Sigmoid colon (tissue), 7 donors: Measurements from ENCODE around the gene SPEM1. TPM values are rescaled to one million over a fixed set of nuclear protein-coding genes. Genes with fewer than 3 reads are reported as not detected.
"Not testable (repeated sequence)": the region's sequence is repeated elsewhere in the genome, so short reads cannot be mapped to it uniquely, and the experiment has no call there.

Source experiments
- DNase-seq: peaks from one replicate; pipeline ENCODE4 v3.0.0-alpha.2; 2019
- H3K27ac ChIP-seq, 4 donors: fragments of 200-600 bp; sonication (generic); one replicate each; pipeline ENCODE4 v1.5.1; 2016 to 2019; ENCODE audit warnings: mild to moderate bottlenecking in 1 of 4
- H3K27me3 ChIP-seq, 3 donors: fragments of 200-600 bp; sonication (generic); one replicate each; pipeline ENCODE4 v1.5.1; 2019; ENCODE audit warnings: mild to moderate bottlenecking in 1 of 3
- H3K36me3 ChIP-seq, 4 donors: fragments of 200-600 bp; sonication (generic); one replicate each; pipeline ENCODE4 v1.5.1; 2016 to 2019
- H3K4me1 ChIP-seq, 4 donors: fragments of 200-600 bp; sonication (generic); one replicate each; pipeline ENCODE4 v1.5.1; 2017 to 2019
- H3K4me3 ChIP-seq, 4 donors: fragments of 200-600 bp; sonication (generic); one replicate each; pipeline ENCODE4 v1.5.1; 2017 to 2019; ENCODE audit warnings: mild to moderate bottlenecking in 2 of 4, moderate library complexity in 1 of 4
- H3K9me3 ChIP-seq, 4 donors: fragments of 200-600 bp in 3 of 4; sonication (generic) in 3 of 4; one replicate each; pipeline versions ENCODE4 v1.5.1 to v1.6.1; 2013 to 2019
- CTCF ChIP-seq, 4 experiments: fragments of 450-650 bp in 3 of 4; fragments of 200-600 bp in 1 of 4; IDR thresholded peaks; one replicate each; pipeline ENCODE4 v1.5.1; 2016 to 2019; ENCODE audit warnings: antibody characterized with exemption in 4 of 4, mild to moderate bottlenecking in 3 of 4, moderate library complexity in 2 of 4
- EP300 ChIP-seq, 4 donors: sonication (generic); formaldehyde crosslinking; IDR thresholded peaks; one replicate each; pipeline ENCODE4 v1.6.1; 2017; ENCODE audit warnings: antibody characterized with exemption in 4 of 4
- POLR2A ChIP-seq, 2 donors: fragments of 450-650 bp; IDR thresholded peaks; one replicate each; pipeline ENCODE4 v1.6.1; 2016; ENCODE audit warnings: antibody characterized with exemption in 2 of 2, mild to moderate bottlenecking in 2 of 2, moderate library complexity in 2 of 2
- POLR2AphosphoS5 ChIP-seq, 4 donors: sonication (generic); formaldehyde crosslinking; IDR thresholded peaks; one replicate each; pipeline ENCODE4 v1.6.1; 2017; ENCODE audit warnings: antibody characterized with exemption in 4 of 4
- WGBS, 2 donors: extraction: QIAGEN DNeasy Blood & Tissue Kit; methylation state at CpG; one replicate each; pipeline ENCODE4 v1.1.7; 2013; 5-methylcytosine and 5-hydroxymethylcytosine counted together
- intact Hi-C: fragments of 100-400 bp; cut with DNase I; formaldehyde crosslinking; loops from one replicate; pipeline ENCODE4 v1.15.1; 2023
- polyA plus RNA-seq, 3 donors: library from polyadenylated mRNA; stranded (reverse); fragments of 200-250 nt; gene quantifications; one replicate each; pipeline ENCODE4 v1.2.3, GENCODE V29; 2013
- total RNA-seq, 4 donors: library from RNA; depleted of rRNA; stranded (reverse); fragments of >200 nt; gene quantifications; one replicate each; pipeline ENCODE4 v1.1.0, GENCODE V29; 2016
- donor health status: healthy with polysubstance abuse.
- donor health status: Bipolar disorder and iron deficiency.
- donor health status: healthy.

The SPEM1 gene
- total and polyA plus RNA-seq, 7 donors, result not detected

- H3K9me3 ChIP-seq, result no peaks in the 10 kb centered on the region
- peak overlapping the region; percentile 46 to 59 (median 50) for H3K27ac ChIP-seq
- peaks cover 0 to 58% (median 33%) of the 10 kb centered on the region in 4 donors for H3K4me1 ChIP-seq
- no peaks in the 10 kb centered on the region for H3K27me3 ChIP-seq
- 85 to 90% methylated on average over 16 of the region's 16 CpGs for WGBS, 2 donors
- TF ChIP-seq CTCF (IDR thresholded peaks at IDR 0.05) (no peak), EP300 (IDR thresholded peaks at IDR 0.05) (no peak), POLR2AphosphoS5 (IDR thresholded peaks at IDR 0.05) (peak in 2 of 4 donors; percentile 8 to 12), POLR2A (IDR thresholded peaks at IDR 0.05) (no peak)
- H3K36me3 ChIP-seq, result peaks cover 18 to 50% (median 29%) of the 10 kb centered on the region in 4 donors
- intact Hi-C loops, result no loop called here
- DNase-seq, result peak; percentile 88
- H3K4me3 ChIP-seq, result no peak overlapping the region
These were observed 46.7 kb downstream of the SPEM1 start for GRCh38 chr17:7466639-7467341.

GRCh38 chr17:7467498-7467897 is 47.4 kb downstream of the SPEM1 start:
- intact Hi-C loops, result no loop called here

GRCh38 chr17:7468290-7468689 is 48.2 kb downstream of the SPEM1 start:
- intact Hi-C loops, result no loop called here
- peaks cover 0 to 62% (median 34%) of the 10 kb centered on the region in 4 donors for H3K4me1 ChIP-seq
- WGBS, 2 donors, result 91 to 95% methylated on average over 11 of the region's 11 CpGs

More at GRCh38 chr17:7467498-7467897, 47.4 kb downstream of the SPEM1 start:
- TF ChIP-seq EP300 (IDR thresholded peaks at IDR 0.05) (no peak), POLR2AphosphoS5 (IDR thresholded peaks at IDR 0.05) (no peak), CTCF (IDR thresholded peaks at IDR 0.05) (no peak), POLR2A (IDR thresholded peaks at IDR 0.05) (no peak)
- no peaks in the 10 kb centered on the region for H3K9me3 ChIP-seq
- peaks cover 0 to 61% (median 34%) of the 10 kb centered on the region in 4 donors for H3K4me1 ChIP-seq
- no peaks in the 10 kb centered on the region for H3K27me3 ChIP-seq
- peak overlapping the region; percentile 46 to 59 (median 50) for H3K27ac ChIP-seq
- peaks cover 18 to 43% (median 27%) of the 10 kb centered on the region in 4 donors for H3K36me3 ChIP-seq
- WGBS, 2 donors, result 85 to 91% methylated on average over 3 of the region's 3 CpGs
- no peak for DNase-seq
- no peak overlapping the region for H3K4me3 ChIP-seq

GRCh38 chr17:7468804-7469389 is 48.8 kb downstream of the SPEM1 start:
- TF ChIP-seq EP300 (IDR thresholded peaks at IDR 0.05) (no peak), POLR2A (IDR thresholded peaks at IDR 0.05) (no peak), POLR2AphosphoS5 (IDR thresholded peaks at IDR 0.05) (no peak), CTCF (IDR thresholded peaks at IDR 0.05) (no peak)
- Histone ChIP-seq H3K9me3 (no peaks in the 10 kb centered on the region), H3K4me3 (no peak overlapping the region), H3K4me1 (peaks cover 0 to 68% (median 36%) of the 10 kb centered on the region in 4 donors), H3K27me3 (no peaks in the 10 kb centered on the region), H3K36me3 (peaks cover 7 to 29% (median 14%) of the 10 kb centered on the region in 4 donors), H3K27ac (no peak overlapping the region)
- DNase-seq, result no peak
- WGBS, 2 donors, result 78 to 85% methylated on average over 12 of the region's 12 CpGs
- intact Hi-C loops, result no loop called here

More at GRCh38 chr17:7468290-7468689, 48.2 kb downstream of the SPEM1 start:
- TF ChIP-seq CTCF (IDR thresholded peaks at IDR 0.05) (no peak), POLR2A (IDR thresholded peaks at IDR 0.05) (no peak)
- Histone ChIP-seq H3K27ac (no peak overlapping the region), H3K4me3 (no peak overlapping the region), H3K36me3 (peaks cover 13 to 36% (median 20%) of the 10 kb centered on the region in 4 donors), H3K9me3 (no peaks in the 10 kb centered on the region), H3K27me3 (no peaks in the 10 kb centered on the region)
- DNase-seq, result no peak

- WGBS, 2 donors, result 95% methylated on average over 12 of the region's 12 CpGs
- not testable (repeated sequence) for H3K27ac ChIP-seq
These were observed 49.7 kb downstream of the SPEM1 start for GRCh38 chr17:7469843-7470242.

GRCh38 chr17:7470457-7470973 is 50.4 kb downstream of the SPEM1 start:
- intact Hi-C loops, H3K27me3 ChIP-seq, DNase-seq, H3K4me3 ChIP-seq, H3K9me3 ChIP-seq, H3K27ac ChIP-seq: not testable (repeated sequence)
- Histone ChIP-seq H3K4me1 (peaks cover 0 to 83% (median 49%) of the 10 kb centered on the region in 4 donors), H3K36me3 (peaks cover 5 to 17% (median 12%) of the 10 kb centered on the region in 4 donors)
- WGBS, 2 donors, result 73 to 85% methylated on average over 8 of the region's 8 CpGs

More at GRCh38 chr17:7469843-7470242, 49.7 kb downstream of the SPEM1 start:
- H3K27me3 ChIP-seq, intact Hi-C loops, H3K9me3 ChIP-seq, H3K4me3 ChIP-seq, DNase-seq: not testable (repeated sequence)
- peaks cover 7 to 21% (median 14%) of the 10 kb centered on the region in 4 donors for H3K36me3 ChIP-seq
- peaks cover 0 to 76% (median 44%) of the 10 kb centered on the region in 4 donors for H3K4me1 ChIP-seq
